ENCODE measurements around the gene P2RY11.

Gene P2RY11

DNA sequence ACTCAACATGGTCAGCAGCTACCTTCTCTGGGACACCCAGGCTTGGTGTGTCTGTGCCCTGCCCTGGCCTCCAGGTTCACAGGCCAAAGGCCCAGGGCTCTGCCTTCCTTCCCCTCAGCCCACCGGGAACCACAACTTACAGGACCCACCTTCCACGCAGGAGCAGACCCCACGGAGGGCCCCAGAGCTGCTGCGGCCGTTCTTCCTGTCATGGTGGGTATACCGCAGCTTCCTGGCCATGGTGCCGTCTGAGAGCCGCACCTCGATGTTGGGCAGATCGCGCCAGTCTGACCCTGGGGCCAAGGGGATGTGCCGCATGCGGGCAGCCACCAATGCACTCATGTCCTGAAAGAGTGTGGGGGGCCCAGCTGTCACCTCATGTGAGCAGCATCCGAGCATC lies 25.4 kb downstream of the P2RY11 start:
- no peak for ATAC-seq
- TF ChIP-seq ESRRG (CRISPR knock-in tag; IDR thresholded peaks at IDR 0.05) (no peak), ZFP3 (CRISPR knock-in tag; IDR thresholded peaks at IDR 0.05) (no peak), TOX (CRISPR knock-in tag; IDR thresholded peaks at IDR 0.05; ENCODE audit: borderline replicate concordance) (no peak), CSDC2 (CRISPR knock-in tag; IDR thresholded peaks at IDR 0.05) (no peak), ARNTL (CRISPR knock-in tag; IDR thresholded peaks at IDR 0.05; ENCODE audit: borderline replicate concordance, low read depth) (no peak), RARB (CRISPR knock-in tag; IDR thresholded peaks at IDR 0.05) (no peak), GLIS3 (CRISPR knock-in tag; IDR thresholded peaks at IDR 0.05) (no peak), OSR1 (CRISPR knock-in tag; IDR thresholded peaks at IDR 0.05) (no peak), BACH2 (CRISPR knock-in tag; IDR thresholded peaks at IDR 0.05; ENCODE audit: borderline replicate concordance) (no peak)
- TF ChIP-seq, protein P1, sequence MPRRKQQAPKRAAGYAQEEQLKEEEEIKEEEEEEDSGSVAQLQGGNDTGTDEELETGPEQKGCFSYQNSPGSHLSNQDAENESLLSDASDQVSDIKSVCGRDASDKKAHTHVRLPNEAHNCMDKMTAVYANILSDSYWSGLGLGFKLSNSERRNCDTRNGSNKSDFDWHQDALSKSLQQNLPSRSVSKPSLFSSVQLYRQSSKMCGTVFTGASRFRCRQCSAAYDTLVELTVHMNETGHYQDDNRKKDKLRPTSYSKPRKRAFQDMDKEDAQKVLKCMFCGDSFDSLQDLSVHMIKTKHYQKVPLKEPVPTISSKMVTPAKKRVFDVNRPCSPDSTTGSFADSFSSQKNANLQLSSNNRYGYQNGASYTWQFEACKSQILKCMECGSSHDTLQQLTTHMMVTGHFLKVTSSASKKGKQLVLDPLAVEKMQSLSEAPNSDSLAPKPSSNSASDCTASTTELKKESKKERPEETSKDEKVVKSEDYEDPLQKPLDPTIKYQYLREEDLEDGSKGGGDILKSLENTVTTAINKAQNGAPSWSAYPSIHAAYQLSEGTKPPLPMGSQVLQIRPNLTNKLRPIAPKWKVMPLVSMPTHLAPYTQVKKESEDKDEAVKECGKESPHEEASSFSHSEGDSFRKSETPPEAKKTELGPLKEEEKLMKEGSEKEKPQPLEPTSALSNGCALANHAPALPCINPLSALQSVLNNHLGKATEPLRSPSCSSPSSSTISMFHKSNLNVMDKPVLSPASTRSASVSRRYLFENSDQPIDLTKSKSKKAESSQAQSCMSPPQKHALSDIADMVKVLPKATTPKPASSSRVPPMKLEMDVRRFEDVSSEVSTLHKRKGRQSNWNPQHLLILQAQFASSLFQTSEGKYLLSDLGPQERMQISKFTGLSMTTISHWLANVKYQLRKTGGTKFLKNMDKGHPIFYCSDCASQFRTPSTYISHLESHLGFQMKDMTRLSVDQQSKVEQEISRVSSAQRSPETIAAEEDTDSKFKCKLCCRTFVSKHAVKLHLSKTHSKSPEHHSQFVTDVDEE (CRISPR knock-in tag; IDR thresholded peaks at IDR 0.05) = no peak
- TF ChIP-seq, protein P2, sequence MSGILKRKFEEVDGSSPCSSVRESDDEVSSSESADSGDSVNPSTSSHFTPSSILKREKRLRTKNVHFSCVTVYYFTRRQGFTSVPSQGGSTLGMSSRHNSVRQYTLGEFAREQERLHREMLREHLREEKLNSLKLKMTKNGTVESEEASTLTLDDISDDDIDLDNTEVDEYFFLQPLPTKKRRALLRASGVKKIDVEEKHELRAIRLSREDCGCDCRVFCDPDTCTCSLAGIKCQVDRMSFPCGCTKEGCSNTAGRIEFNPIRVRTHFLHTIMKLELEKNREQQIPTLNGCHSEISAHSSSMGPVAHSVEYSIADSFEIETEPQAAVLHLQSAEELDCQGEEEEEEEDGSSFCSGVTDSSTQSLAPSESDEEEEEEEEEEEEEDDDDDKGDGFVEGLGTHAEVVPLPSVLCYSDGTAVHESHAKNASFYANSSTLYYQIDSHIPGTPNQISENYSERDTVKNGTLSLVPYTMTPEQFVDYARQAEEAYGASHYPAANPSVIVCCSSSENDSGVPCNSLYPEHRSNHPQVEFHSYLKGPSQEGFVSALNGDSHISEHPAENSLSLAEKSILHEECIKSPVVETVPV (CRISPR knock-in tag; IDR thresholded peaks at IDR 0.05) = no peak
- TF ChIP-seq, protein P3, sequence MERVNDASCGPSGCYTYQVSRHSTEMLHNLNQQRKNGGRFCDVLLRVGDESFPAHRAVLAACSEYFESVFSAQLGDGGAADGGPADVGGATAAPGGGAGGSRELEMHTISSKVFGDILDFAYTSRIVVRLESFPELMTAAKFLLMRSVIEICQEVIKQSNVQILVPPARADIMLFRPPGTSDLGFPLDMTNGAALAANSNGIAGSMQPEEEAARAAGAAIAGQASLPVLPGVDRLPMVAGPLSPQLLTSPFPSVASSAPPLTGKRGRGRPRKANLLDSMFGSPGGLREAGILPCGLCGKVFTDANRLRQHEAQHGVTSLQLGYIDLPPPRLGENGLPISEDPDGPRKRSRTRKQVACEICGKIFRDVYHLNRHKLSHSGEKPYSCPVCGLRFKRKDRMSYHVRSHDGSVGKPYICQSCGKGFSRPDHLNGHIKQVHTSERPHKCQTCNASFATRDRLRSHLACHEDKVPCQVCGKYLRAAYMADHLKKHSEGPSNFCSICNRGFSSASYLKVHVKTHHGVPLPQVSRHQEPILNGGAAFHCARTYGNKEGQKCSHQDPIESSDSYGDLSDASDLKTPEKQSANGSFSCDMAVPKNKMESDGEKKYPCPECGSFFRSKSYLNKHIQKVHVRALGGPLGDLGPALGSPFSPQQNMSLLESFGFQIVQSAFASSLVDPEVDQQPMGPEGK (CRISPR knock-in tag; IDR thresholded peaks at IDR 0.05; ENCODE audit: borderline replicate concordance) = no peak
- TF ChIP-seq, protein P4, sequence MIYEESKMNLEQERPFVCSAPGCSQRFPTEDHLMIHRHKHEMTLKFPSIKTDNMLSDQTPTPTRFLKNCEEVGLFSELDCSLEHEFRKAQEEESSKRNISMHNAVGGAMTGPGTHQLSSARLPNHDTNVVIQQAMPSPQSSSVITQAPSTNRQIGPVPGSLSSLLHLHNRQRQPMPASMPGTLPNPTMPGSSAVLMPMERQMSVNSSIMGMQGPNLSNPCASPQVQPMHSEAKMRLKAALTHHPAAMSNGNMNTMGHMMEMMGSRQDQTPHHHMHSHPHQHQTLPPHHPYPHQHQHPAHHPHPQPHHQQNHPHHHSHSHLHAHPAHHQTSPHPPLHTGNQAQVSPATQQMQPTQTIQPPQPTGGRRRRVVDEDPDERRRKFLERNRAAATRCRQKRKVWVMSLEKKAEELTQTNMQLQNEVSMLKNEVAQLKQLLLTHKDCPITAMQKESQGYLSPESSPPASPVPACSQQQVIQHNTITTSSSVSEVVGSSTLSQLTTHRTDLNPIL (CRISPR knock-in tag; IDR thresholded peaks at IDR 0.05; ENCODE audit: low read depth) = no peak

DNA sequence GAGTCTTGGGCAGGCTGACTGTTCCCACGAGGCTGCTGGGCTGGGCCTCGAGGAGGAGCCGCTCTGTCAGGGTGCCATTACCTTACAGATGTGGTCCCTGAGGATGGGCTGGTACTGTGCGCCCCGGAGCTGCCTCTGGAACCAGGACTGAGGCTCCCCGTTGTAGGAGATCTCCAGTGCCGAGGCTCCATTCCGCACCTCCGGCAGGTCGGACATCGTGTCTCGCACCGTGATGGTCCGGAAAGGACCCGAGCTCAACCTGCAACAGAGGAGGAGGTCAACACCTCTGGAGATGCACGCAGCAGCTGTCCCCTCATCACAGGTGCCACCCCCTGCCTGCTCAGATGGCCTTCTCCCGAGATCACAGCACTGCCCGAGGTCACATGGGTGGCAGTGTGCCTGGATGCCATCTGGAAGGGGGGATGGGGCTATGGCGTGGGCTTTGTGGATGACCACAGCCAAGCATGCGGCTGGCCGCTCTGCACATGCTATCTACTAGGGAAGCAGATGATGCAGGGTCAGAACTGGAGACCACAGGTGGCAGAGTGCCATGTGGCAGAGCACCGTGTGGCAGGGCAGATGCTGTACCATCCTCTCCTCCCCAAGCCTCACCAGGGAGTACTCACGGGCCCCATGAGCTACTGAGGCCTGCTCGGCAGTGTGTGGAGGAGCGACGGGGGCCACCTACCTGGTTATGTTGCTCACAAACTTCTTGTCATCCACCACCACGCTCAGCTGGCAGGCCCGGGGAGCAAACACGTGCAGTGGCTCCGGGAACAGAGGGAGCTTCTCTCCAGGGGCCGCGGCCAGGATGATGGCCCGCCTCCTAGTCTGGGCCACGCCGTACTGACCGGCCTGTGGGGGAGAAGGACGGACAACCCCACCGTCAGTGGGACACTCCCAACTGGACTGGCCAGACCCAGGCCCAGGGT lies 26.5 kb downstream of the P2RY11 start:
- TF ChIP-seq TOX (CRISPR knock-in tag; IDR thresholded peaks at IDR 0.05; ENCODE audit: borderline replicate concordance) (no peak), CSDC2 (CRISPR knock-in tag; IDR thresholded peaks at IDR 0.05) (no peak), PPARA (CRISPR knock-in tag; IDR thresholded peaks at IDR 0.05; ENCODE audit: borderline replicate concordance) (no peak), BACH2 (CRISPR knock-in tag; IDR thresholded peaks at IDR 0.05; ENCODE audit: borderline replicate concordance) (no peak), ZC3H10 (CRISPR knock-in tag; IDR thresholded peaks at IDR 0.05) (no peak)
- TF ChIP-seq, protein P1 (CRISPR knock-in tag; IDR thresholded peaks at IDR 0.05) = peak; percentile 41; the same call in 1 of the 2 replicates
- peak; percentile 19; the same call in 2 of the 3 replicates for ATAC-seq
